ENCODE data around the gene LHPP. TPM values are rescaled to one million over a fixed set of nuclear protein-coding genes. Genes with fewer than 3 reads are reported as not detected.
"Not testable (repeated sequence)": the region's sequence is repeated elsewhere in the genome, so short reads cannot be mapped to it uniquely, and the experiment has no call there.

The LHPP gene
- total RNA-seq, 2 experiments from 2014 or later: 7.8 to 8.2 TPM

DNA sequence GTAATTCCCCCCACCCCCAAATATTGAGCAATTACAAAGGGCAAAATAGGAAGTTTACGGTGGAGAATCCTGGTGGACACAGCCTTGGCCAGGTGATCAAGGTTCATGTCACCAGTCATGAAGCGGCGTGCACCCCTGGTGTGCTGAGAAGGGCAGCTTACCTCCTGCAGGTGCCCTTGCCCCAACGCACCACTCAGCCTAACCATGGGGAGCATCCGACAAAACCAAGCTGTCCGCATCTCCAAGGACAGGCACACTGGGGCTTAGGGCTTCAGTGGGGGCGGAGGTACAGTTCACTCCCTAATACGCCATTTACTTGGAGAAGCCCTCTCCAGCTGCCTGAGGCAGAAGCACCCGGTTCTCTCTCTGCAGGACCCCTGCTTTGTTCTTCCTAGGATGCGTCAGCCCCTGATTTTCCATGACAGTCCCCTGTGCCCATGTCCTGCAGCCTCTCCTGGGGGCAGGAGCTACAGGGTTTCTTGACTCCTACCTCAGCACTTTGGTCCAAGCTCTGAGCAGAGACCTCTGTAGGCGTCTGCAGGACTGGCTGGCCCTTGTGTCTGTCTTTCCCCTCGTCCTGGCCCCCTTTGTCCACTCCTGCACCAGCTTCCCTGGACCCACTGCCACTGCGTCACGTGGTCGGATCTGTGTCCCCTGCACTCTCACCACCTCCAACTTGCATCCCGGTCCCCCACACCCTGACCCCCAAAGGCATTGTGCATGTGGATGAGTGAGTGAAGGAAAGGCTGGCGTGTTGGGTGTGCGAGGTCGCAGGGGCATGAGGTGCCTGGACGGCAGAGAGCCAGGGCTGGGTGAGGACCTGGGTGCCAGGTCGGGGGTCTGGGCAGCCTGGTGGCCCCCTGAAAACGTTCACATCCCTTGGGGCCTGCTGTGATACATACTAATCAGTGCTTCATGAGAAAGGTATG is 113.7 kb downstream of the LHPP start:
- Mint-ChIP-seq H3K4me3 (no peak overlapping the region), H3K27ac (no peak overlapping the region), H3K9me3 (peaks cover 2% of the 10 kb centered on the region), H3K4me1 (no peaks in the 10 kb centered on the region), H3K36me3 (no peaks in the 10 kb centered on the region), H3K27me3 (no peaks in the 10 kb centered on the region)
- DNase-seq: no peak

DNA sequence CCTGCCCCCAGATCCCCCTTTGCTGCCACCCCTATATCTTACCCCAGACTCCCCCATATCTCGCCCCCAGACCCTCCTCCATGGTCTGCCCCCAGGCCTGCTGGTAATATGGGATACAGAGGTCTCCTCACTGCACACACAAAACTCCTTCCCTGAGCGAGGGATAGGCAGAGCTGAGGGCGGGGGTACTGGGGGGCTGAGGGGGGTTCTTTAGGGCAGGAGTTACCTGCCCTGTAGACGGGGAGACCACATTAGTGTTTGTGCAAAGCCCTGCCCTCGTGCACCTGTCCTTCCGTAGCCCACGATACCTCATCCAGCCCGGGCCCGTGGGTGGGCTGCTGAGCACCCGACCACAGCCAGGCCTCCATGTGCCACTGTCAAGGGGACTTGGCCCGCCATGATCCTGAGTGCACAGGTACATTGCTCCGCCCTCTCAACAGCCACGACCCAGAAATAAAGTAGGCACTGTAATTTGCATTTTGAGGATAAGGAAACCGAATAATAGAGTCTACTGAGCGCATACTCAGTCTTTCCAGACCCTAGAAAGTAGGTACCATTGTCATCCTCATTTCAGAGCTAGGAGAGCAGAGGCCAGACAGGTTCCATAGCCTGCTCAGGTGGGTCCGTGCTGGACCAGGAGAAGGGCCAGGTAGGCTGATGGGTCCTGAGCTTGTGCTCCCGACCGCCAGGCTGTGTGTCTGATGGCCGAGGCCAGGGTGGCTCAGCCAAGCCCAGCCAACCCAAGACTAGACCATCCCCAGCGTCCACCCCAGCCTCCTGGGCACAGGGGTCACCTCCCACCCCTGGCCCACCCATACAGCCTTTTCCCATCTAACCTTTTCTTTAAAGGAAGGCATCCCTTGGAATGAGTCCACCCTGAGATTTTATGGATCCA is 115.2 kb downstream of the LHPP start:
- Mint-ChIP-seq H3K4me3 (no peak overlapping the region), H3K27ac (no peak overlapping the region), H3K4me1 (no peaks in the 10 kb centered on the region), H3K36me3 (peaks cover 4% of the 10 kb centered on the region), H3K27me3 (no peaks in the 10 kb centered on the region), H3K9me3 (peaks cover 2% of the 10 kb centered on the region)
- DNase-seq: no peak

DNA sequence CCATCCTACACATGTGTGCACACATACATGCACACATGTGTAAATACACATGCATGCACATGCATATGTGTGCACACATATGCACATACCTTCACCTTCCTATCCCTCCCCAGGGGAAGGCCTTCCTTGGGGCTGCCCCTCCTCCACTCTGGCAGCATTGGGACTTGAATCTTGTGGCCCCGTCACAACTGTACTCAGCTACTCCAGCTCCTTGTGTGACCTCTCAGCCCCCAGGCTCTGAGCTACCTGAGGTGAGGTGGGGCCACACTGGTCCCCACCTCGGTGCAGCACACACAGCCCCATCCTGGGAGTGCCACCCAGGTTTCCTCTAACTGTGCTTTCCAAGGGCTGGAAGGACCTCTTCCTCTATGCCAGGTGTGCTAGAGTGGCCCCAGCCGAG is 116.0 kb downstream of the LHPP start:
- no peak for DNase-seq
- Mint-ChIP-seq H3K4me1 (no peaks in the 10 kb centered on the region), H3K27ac (no peak overlapping the region), H3K9me3 (peaks cover 2% of the 10 kb centered on the region), H3K36me3 (peaks cover 4% of the 10 kb centered on the region), H3K27me3 (no peaks in the 10 kb centered on the region), H3K4me3 (no peak overlapping the region)

DNA sequence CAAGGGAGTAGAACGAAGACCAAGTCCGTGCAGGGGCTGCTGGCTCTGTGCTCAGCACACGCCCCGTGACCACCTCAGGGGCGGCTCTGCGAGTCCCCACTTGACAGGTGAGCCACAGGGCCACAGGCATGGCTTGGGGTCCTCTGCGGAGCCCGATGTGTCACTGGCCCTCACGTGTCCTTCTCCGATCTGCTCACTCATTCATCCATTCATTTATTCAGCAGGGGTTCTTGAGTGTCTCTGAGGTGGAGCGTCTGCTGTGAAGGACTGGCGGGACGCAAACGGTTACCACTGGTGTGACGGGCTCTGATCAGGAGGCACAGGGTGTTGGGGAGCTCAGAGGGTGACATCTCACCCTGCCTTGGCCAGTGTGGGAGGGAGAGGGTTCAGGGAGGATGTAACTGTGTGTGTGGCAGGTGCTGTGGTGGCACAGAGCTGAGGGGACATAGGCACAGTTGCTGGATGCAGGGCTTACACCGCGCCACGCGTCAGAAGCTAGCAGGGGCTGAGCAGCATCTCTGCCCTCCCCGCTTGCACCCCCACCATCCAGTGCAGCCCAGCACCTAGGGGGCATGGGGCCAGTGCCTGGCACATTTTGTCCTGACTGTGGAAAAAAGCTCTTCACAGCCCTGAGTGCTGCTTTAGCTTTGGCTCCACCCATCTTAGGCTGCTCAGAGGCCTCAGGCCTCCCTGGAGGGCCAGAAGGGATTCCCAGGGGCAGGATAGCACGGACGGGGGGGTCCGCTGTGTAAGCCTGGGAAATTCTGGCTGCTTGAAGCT is 116.8 kb downstream of the LHPP start:
- H3K4me3 Mint-ChIP-seq: no peak overlapping the region
- H3K4me1 Mint-ChIP-seq: no peaks in the 10 kb centered on the region
- no peaks in the 10 kb centered on the region for H3K27me3 Mint-ChIP-seq
- no peak for DNase-seq
- peaks cover 4% of the 10 kb centered on the region for H3K36me3 Mint-ChIP-seq
- no peak overlapping the region for H3K27ac Mint-ChIP-seq
- H3K9me3 Mint-ChIP-seq: peaks cover 4% of the 10 kb centered on the region

DNA sequence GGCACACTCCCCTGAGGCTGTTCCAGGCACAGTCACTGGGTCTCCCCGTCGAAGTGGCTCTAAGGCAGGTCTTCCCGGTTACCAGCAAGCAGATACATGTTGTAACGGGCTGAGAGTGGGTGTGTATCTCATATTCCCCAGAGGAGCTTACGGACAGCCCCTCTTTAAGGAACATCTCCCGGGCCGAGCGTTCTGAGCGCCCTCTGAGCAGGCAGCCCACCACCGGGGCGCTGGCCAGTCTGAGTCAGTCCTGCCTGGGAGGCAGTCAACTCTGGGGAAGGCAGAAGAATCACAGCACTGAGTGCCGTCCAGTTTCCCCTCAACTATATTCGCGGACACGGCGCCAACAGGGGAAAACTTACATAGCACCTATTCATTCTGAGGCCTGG is 117.4 kb downstream of the LHPP start:
- Mint-ChIP-seq H3K9me3 (peaks cover 4% of the 10 kb centered on the region), H3K27ac (no peak overlapping the region), H3K27me3 (no peaks in the 10 kb centered on the region), H3K36me3 (peaks cover 4% of the 10 kb centered on the region), H3K4me1 (no peaks in the 10 kb centered on the region), H3K4me3 (no peak overlapping the region)
- no peak for DNase-seq

DNA sequence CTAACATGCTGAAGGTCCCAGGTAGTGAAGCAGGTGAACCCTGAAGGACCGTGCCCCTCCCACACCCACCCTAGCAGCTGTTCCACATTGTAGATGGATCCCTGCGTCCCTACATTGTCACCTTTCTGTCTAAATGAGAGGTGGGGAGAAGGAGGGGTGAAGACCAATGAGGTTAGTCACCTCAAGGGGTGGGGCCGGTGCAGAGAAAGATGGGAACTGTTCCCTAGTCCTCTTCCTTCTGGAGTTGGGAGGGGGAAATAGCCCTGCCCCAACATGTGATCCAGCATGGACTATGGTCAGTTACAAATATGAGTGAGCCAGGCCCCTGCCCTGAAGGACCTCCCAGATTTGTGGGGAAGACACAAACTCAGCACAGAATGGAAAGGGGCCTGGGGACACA is 124.5 kb downstream of the LHPP start:
- no peak overlapping the region for H3K4me3 Mint-ChIP-seq

DNA sequence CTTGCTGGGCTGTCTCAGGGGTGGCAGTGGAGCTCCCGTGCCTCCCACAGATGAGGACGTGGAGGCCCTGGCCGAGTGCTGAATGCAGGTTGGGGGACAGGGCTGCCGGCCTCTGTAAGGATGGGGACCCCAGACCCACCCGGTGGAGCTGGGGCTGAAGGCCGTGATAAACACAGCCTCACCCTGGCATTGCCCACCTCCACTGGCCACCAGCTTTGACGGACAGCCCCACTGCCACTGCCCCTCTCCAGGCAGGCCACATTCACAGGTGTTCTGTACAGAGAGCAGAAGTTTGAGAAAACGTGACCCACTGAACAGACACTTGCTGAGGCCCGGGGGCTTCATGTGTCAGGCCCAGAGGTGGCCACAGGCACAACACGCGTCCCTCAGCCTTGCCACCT is 126.2 kb downstream of the LHPP start:
- Mint-ChIP-seq H3K9me3 (peaks cover 4% of the 10 kb centered on the region), H3K27me3 (no peaks in the 10 kb centered on the region), H3K4me1 (no peaks in the 10 kb centered on the region), H3K36me3 (peaks cover 5% of the 10 kb centered on the region), H3K27ac (no peak overlapping the region), H3K4me3 (no peak overlapping the region)
- no peak for DNase-seq

More for the DNA sequence above, 124.5 kb downstream of the LHPP start:
- H3K27ac Mint-ChIP-seq: no peak overlapping the region
- H3K36me3 Mint-ChIP-seq: peaks cover under 1% of the 10 kb centered on the region
- H3K4me1 Mint-ChIP-seq: no peaks in the 10 kb centered on the region
- DNase-seq: no peak
- peaks cover 1% of the 10 kb centered on the region for H3K9me3 Mint-ChIP-seq
- no peaks in the 10 kb centered on the region for H3K27me3 Mint-ChIP-seq

DNA sequence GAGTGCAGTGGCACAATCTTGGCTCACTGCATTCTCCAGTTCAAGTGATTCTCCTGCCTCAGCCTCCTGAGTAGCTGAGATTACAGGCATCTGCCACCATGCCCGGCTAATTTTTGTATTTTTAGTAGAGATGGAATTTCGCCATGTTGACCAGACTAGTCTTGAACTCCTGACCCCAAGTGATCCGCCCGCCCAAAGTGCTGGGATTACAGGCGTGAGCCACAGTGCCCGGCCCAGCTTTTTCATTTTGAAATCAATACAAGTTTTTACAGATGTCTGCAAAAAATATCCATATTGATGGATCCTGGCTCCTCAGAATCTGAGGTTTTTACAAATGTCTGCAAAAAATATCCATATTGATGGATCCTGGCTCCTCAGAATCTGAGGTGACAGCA is 126.7 kb downstream of the LHPP start:
- H3K9me3 Mint-ChIP-seq, H3K4me1 Mint-ChIP-seq, H3K4me3 Mint-ChIP-seq, H3K36me3 Mint-ChIP-seq, H3K27ac Mint-ChIP-seq, H3K27me3 Mint-ChIP-seq, DNase-seq: not testable (repeated sequence)

DNA sequence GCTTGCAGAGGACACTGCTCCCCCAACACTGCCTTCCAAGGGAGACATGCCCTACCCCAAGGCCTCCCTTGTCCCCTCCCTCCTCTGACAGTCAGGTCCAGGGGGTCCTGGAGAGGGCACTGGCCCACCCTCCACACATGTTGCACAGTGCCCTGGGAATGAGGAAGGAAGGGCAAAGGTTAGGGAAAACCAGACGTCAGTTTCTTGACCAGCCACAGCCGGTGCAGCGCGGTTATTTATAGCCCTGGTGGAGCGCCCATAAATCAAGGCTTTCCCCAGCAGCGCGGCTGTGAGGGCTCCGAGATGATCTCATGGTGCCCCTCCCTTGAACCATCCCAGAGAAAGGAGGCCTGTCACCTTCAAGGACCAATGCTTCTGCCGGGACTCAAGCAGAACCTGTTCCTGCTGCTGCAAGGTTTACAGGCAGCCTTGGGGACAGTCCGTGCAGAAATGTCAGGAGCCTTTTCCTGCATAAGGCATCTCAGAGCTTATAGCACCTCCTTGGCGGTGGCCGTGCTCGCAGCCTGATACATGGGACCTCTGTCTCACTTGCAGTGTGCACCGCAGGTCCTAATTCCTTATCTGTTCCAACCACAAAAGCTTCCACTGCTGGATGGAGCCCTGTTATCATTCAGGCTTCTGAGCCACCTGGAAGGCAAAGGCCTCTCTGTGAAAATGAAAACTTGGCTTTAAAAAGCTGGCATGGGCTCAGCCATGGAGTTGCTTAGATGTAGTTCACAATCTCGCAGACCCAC is 127.3 kb downstream of the LHPP start:
- Mint-ChIP-seq H3K4me1 (no peaks in the 10 kb centered on the region), H3K27ac (no peak overlapping the region), H3K27me3 (no peaks in the 10 kb centered on the region), H3K36me3 (peaks cover 5% of the 10 kb centered on the region), H3K9me3 (peaks cover 3% of the 10 kb centered on the region), H3K4me3 (no peak overlapping the region)
- no peak for DNase-seq

DNA sequence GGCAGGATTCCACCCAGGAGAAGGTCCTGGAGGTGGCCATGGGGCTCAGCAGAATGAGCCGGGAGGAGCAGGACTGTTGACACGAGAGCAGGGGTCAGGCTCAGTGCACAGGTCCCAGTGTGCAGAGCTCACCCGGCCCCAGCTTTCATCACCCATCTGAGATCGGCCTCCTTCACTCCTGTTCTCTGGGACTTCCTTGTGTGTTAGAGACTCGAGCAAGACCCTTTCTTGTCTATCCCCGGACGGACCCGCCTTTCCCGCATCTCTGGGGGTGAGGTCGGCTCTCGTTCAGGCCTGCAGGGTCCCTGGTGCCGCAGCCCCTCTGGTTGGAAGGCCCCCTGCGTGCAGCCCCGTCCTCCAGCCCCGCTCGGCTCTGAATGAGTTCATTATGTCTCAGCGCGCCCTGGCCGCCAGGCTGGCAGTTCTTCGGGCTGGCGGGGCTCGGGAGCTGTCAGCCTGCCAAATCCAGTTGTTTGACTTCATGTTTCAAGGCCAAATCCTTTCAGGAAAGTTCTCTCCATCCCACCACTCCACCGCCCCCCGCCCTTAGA is 127.9 kb downstream of the LHPP start:
- peaks cover 3% of the 10 kb centered on the region for H3K9me3 Mint-ChIP-seq
- H3K27me3 Mint-ChIP-seq: no peaks in the 10 kb centered on the region
- peaks cover 5% of the 10 kb centered on the region for H3K36me3 Mint-ChIP-seq
- no peak overlapping the region for H3K4me3 Mint-ChIP-seq
- no peak overlapping the region for H3K27ac Mint-ChIP-seq
- no peaks in the 10 kb centered on the region for H3K4me1 Mint-ChIP-seq
- DNase-seq: no peak

DNA sequence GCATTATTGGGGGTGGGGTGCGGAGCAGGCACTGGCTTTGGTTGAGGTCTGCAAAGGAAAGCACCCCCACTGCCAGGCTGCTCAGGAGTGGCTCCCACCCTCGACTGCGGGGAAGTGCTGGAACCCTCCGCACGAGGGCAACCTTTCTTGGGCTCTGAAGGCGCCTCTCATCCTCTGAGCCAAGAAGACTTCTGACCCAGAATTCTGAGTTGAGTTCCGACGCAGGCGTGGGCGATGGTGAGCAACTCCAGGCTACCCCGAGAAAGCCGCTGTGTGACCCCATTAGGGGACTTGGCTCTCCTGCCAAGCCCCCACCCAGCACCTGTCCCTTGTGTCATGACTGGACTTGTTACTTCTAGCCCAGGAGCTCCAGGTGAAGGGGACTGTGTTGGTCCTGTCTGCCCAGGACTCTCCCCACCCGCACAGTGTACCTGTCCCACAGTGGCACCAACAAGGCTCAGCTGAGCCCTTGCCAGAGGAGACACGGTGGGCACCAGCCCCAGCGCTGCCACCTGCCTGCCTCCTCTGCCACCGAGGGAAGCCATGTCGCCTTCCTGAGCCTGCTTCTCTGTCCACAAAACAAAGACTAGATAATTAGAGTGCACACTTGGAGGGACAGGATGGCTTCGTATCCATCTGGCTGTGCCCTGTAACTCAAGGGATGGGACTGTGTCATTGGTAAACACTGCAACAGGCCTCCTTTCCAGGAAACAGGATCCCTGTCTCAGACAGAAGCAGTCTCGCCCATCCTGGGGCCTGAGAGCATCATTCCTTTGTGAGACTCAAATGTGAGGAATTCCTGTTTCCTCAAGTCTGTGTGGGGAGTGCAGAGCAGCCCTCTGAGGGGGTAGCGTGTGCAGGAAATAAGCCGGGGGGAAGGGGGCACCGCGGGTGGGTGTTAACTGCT is 128.8 kb downstream of the LHPP start:
- H3K27me3 Mint-ChIP-seq: no peaks in the 10 kb centered on the region
- H3K4me1 Mint-ChIP-seq: no peaks in the 10 kb centered on the region
- H3K36me3 Mint-ChIP-seq: peaks cover 5% of the 10 kb centered on the region
- H3K27ac Mint-ChIP-seq: no peak overlapping the region
- H3K9me3 Mint-ChIP-seq: peaks cover 3% of the 10 kb centered on the region
- no peak for DNase-seq
- H3K4me3 Mint-ChIP-seq: no peak overlapping the region

DNA sequence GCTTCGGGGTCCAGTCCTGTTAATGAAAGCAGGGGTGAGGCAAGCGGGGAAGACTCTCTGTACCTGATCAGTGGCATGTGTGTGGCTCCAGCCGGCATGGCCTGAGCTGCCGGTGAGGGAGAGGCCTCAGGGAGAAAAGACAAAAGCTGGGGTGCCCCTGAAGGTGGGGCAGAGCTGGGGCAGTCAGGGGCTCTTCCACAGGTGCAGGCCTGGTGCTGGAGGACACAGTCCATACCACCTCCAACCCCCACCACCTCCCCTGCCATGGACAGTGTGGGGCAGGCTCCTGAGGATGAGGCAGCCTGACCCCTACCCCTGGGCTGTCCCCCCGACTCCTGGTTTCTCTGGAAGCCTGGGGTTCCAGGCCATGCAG is 129.5 kb downstream of the LHPP start:
- no peak for DNase-seq
- Mint-ChIP-seq H3K4me1 (no peaks in the 10 kb centered on the region), H3K27ac (no peak overlapping the region), H3K27me3 (no peaks in the 10 kb centered on the region), H3K4me3 (no peak overlapping the region), H3K36me3 (peaks cover 5% of the 10 kb centered on the region), H3K9me3 (peaks cover 3% of the 10 kb centered on the region)

DNA sequence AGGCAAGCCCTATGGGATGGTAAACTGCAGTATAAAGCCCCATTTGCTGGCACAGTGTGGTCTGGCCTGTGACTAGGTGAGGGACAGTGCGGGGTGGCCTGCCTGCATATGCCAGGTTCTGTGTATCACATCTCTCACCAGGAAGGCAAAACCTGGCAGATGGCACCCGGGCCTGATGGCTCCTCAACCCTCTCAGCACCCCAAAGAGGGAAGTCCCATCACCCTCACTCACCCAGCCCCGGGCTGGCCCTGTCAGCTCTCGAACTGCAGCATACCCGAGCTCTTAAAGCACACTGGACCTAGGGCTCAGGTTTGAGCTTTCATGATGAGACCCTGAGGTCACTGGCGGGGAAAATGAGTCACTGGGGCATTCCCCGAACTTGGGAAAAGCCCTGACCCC is 130.5 kb downstream of the LHPP start:
- no peaks in the 10 kb centered on the region for H3K27me3 Mint-ChIP-seq
- no peak overlapping the region for H3K4me3 Mint-ChIP-seq
- DNase-seq: no peak
- H3K36me3 Mint-ChIP-seq: peaks cover 5% of the 10 kb centered on the region
- H3K9me3 Mint-ChIP-seq: peaks cover 3% of the 10 kb centered on the region
- no peak overlapping the region for H3K27ac Mint-ChIP-seq
- no peaks in the 10 kb centered on the region for H3K4me1 Mint-ChIP-seq

Data from activated naive CD8-positive, alpha-beta T cell treated with anti-CD3 and anti-CD28 coated beads for 36 hours (primary cell).